Measurements from ENCODE around the gene SPEF2. TPM values are rescaled to one million over a fixed set of nuclear protein-coding genes. Genes with fewer than 3 reads are reported as not detected.
A peak's percentile ranks its signal among the peaks of the same experiment; 100 is the strongest.

The SPEF2 gene
- total RNA-seq, 1 donor from 2014 or later: 7.9 TPM

DNA sequence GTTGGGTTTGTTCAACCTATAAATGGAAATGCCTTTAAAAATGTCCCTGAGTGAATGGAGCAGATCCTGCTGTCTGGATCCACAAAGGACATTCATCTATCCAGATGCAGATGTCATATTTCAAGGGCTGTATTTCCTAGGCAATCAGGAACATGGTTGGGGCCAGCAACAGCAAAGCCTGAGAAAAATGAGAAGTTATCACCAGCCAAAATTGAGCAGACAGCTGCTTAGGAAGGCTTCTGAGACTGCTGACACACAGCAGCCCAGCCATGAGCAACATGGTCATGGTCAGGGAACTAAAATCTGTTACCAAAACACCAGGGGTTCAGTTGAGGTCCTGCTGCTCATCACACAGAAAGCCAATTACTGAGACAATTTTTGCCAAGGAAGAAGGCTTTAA is 229.8 kb downstream of the SPEF2 start:
- DNase-seq (ENCODE audit: extremely low spot score, unreplicated experiment): no peak
- Mint-ChIP-seq H3K27me3 (ENCODE audit: unreplicated experiment) (no peaks in the 10 kb centered on the region), H3K36me3 (ENCODE audit: unreplicated experiment) (peaks cover 3% of the 10 kb centered on the region), H3K9me3 (ENCODE audit: unreplicated experiment) (peaks cover 16% of the 10 kb centered on the region), H3K4me1 (ENCODE audit: unreplicated experiment) (peaks cover 25% of the 10 kb centered on the region), H3K4me3 (ENCODE audit: unreplicated experiment) (no peak overlapping the region), H3K27ac (ENCODE audit: unreplicated experiment) (no peak overlapping the region)
- no peak for TF ChIP-seq CTCF (IDR thresholded peaks at IDR 0.05)

DNA sequence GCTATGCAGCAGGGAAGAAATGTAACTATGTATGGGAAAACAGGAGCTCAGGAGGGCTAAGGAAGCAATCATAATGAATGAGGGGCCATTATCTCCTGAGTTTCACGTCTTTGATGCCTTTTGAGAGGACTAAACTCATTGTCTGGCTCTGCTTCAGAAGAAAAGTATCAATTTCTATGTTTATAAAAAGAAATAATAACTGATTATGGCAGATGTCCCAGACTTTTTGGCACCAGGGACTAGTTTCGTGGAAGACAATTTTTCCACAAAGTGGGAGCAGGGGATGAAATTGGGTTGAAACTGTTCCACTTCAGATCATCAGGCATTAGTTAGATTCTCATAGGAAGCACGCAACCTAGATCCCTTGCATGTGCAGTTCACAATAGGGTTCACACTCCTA is 230.3 kb downstream of the SPEF2 start:
- no peak overlapping the region for H3K4me3 Mint-ChIP-seq (ENCODE audit: unreplicated experiment)
- no peaks in the 10 kb centered on the region for H3K27me3 Mint-ChIP-seq (ENCODE audit: unreplicated experiment)
- H3K9me3 Mint-ChIP-seq (ENCODE audit: unreplicated experiment): peaks cover 16% of the 10 kb centered on the region
- DNase-seq (ENCODE audit: extremely low spot score, unreplicated experiment): no peak
- H3K36me3 Mint-ChIP-seq (ENCODE audit: unreplicated experiment): peaks cover 3% of the 10 kb centered on the region
- H3K27ac Mint-ChIP-seq (ENCODE audit: unreplicated experiment): no peak overlapping the region
- TF ChIP-seq CTCF (IDR thresholded peaks at IDR 0.05): no peak
- peaks cover 29% of the 10 kb centered on the region for H3K4me1 Mint-ChIP-seq (ENCODE audit: unreplicated experiment)

DNA sequence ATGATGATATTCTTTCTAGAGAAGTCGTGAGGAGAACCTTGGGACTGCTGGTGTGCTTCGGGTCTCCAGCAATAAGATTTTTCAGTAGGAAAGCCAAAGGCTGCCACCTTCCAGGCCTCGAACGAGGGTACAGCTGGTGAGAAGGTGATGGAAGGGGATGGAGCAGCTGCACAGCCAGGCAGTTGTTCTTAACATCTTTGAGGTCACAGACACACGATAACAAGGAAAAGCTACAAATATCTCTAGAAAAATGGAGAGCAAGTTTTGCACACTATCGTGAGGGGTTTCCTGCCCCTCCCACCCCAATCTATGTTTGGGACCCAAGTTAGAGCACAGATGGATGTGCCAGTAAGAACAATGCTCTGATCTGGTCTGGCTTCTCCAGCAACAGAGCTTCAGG is 232.2 kb downstream of the SPEF2 start:
- no peak for TF ChIP-seq CTCF (IDR thresholded peaks at IDR 0.05)
- Mint-ChIP-seq H3K4me3 (ENCODE audit: unreplicated experiment) (no peak overlapping the region), H3K36me3 (ENCODE audit: unreplicated experiment) (no peaks in the 10 kb centered on the region), H3K9me3 (ENCODE audit: unreplicated experiment) (peaks cover 3% of the 10 kb centered on the region), H3K27ac (ENCODE audit: unreplicated experiment) (no peak overlapping the region), H3K4me1 (ENCODE audit: unreplicated experiment) (peaks cover 35% of the 10 kb centered on the region), H3K27me3 (ENCODE audit: unreplicated experiment) (no peaks in the 10 kb centered on the region)
- DNase-seq (ENCODE audit: extremely low spot score, unreplicated experiment): no peak

GRCh38 chr5:35850967-35851680 is 233.5 kb downstream of the SPEF2 start:
- no peaks in the 10 kb centered on the region for H3K36me3 Mint-ChIP-seq (ENCODE audit: unreplicated experiment)
- no peak for TF ChIP-seq CTCF (IDR thresholded peaks at IDR 0.05)
- peaks cover 35% of the 10 kb centered on the region for H3K4me1 Mint-ChIP-seq (ENCODE audit: unreplicated experiment)
- no peaks in the 10 kb centered on the region for H3K9me3 Mint-ChIP-seq (ENCODE audit: unreplicated experiment)
- no peak for DNase-seq (ENCODE audit: extremely low spot score, unreplicated experiment)
- H3K27ac Mint-ChIP-seq (ENCODE audit: unreplicated experiment): peak overlapping the region; percentile 31
- H3K4me3 Mint-ChIP-seq (ENCODE audit: unreplicated experiment): peak overlapping the region; percentile 30
- no peaks in the 10 kb centered on the region for H3K27me3 Mint-ChIP-seq (ENCODE audit: unreplicated experiment)

GRCh38 chr5:35852084-35852734 is 234.5 kb downstream of the SPEF2 start:
- no peak overlapping the region for H3K4me3 Mint-ChIP-seq (ENCODE audit: unreplicated experiment)
- no peaks in the 10 kb centered on the region for H3K9me3 Mint-ChIP-seq (ENCODE audit: unreplicated experiment)
- peaks cover 42% of the 10 kb centered on the region for H3K4me1 Mint-ChIP-seq (ENCODE audit: unreplicated experiment)
- H3K27me3 Mint-ChIP-seq (ENCODE audit: unreplicated experiment): no peaks in the 10 kb centered on the region
- DNase-seq (ENCODE audit: extremely low spot score, unreplicated experiment): no peak
- no peaks in the 10 kb centered on the region for H3K36me3 Mint-ChIP-seq (ENCODE audit: unreplicated experiment)
- H3K27ac Mint-ChIP-seq (ENCODE audit: unreplicated experiment): peak overlapping the region; percentile 72
- peak; percentile 41 for TF ChIP-seq CTCF (IDR thresholded peaks at IDR 0.05)
